Measurements from ENCODE around the gene ZFYVE9. TPM values are rescaled to one million over a fixed set of nuclear protein-coding genes. Genes with fewer than 3 reads are reported as not detected.
A peak's percentile ranks its signal among the peaks of the same experiment; 100 is the strongest.

ZFYVE9 gene
- total RNA-seq, 2 donors from 2014 or later, result 15.5 to 16.1 TPM

DNA sequence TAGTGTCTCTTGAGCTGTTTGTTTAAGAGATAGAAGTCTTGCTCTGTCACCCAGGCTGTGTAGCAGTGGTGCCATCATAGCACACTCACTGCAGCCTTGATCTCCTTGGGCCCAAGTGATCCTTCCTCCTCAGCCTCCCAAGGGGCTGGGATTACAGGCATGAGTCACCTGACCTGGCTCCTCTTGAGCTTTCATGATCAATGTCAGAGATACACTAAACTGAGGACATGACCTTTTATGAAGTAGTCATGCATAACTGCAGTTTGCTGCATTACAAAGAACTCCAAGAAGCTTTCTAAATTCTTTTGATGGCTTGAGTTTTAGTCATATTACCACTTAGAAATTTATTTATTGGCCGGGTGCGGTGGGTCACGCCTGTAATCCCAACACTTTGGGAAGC is 146.4 kb downstream of the ZFYVE9 start:
- DNase-seq (no peak), ATAC-seq (no peak)
- intact Hi-C loops (cut with DNase I), result no loop called here

DNA sequence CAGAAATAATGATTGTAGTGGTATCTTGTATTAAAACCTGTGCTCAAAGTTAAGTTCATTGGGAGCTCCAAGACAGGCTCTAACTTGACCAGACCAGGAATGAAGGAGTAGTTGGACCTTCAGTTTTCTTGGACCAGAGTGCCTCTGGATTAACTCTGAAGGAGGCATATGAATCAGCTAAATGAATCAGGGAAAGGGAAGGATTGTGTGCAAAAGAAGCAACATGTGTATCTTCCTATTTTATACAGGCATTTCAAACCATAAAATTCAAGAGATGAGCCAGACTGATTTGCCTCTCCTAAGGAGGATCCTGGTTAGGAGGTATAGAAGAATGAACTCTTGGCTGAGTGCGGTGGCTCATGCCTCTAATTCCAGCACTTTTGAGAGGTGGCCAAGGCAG is 152.7 kb downstream of the ZFYVE9 start:
- DNase-seq, result no peak
- intact Hi-C loops (cut with DNase I), result loop anchor here in 1 of 2 donors (1.0 kb wide), 1 partner anchor 168 kb away; no protein-coding TSS in a partner anchor
- ATAC-seq, result no peak

DNA sequence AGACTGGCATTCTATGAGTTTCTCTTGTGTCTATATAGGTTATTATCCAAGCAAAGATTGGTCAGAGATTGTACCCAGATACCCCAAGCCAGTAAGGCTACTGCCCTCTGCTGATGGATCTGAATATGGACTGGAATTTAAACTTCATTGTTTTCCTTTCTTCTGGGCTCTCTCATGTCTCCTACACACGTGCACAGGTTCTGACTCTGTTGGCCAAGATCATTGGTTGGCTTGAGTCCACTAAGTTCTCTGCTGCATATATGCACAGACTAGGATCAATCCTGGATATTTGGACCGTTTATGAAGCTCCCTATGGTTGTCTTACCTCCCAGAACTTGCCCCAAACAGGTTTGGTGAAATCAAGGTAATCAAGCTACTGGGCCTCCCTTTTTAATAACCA is 154.5 kb downstream of the ZFYVE9 start:
- DNase-seq (no peak), ATAC-seq (peak in 1 of 2 donors; percentile 71)
- intact Hi-C loops (cut with DNase I), result loop anchor here (5.0 kb wide), 2 partner anchors 154 to 159 kb away; partner anchors contain the start of gene ZFYVE9 (in 1 of the 2)

DNA sequence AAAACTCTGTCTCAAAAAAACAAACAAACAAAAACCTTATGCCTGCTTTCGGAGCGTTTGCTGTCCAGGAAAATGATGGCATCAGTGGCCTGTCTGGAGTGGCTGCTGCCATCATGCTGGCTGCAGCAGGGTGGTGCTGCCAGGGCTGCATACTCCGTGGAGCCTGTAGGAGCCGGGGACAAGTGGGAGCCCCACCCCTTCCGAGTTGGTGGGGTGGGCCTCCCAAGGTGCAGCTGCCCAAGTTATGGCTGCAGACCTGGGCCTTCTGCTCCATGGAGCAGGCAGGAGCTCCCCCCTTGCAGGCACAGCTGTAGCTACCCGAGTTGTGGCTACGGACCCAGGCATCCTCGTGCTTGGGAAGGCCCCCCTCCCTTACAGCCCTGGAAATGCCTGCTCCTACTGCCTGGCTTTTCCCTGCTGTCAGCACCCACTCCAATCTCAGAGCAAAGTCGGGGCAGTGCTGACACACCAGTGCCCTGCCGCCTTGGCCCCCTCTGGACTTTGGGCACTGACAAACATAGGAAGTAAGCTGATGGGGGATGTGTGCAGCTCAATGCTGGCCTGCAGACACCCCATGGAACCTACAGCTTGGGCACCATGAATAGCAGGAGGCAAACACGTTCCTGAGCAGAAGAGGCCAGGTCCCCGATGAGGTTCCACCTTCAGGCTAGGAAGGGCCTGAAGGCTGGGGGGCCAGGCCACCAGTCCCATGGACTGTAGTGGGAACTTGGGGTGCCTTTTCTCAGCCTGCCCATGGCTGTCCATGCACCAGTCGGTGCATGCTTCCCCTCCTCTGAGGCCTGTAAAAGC is 163.7 kb downstream of the ZFYVE9 start:
- DNase-seq, result no peak
- intact Hi-C loops (cut with DNase I), result no loop called here
- peak; percentile 14 to 47 for ATAC-seq

DNA sequence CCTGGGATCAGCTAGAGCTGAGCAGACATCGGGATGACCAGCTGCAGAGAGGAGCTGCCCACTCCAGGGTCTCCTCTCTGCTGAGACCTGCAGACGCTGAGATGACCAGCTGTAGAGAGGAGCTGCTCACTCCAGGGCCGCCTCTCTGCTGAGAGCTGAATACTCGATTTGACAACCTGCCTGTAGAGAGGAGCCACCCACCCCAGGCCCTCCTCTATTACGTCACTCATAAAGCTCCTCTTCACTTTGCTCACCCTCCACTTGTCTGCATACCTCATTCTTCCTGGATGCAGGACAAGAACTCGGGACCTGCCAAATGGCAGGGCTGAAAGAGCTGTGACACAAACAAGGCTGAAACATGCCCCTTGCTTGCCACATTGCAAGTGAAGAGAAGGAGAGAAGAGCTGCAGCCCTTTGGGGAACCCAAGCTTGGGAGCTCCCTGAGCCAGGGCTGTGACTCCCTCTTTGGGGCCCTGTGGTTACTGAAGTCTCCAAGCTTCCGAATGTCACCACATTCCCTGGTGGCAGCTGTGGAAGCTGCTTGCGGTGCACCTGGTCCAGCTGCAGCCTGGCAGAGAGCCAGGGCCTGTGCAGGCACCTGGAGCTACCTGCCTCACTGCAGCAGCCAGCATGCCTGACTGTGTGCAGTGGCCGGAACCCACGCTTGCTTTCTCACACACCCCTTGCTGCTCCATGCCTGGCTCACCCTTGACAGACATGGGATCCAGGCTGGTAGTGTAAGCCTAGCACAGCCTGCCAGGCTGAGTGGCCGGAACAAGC is 164.5 kb downstream of the ZFYVE9 start:
- intact Hi-C loops (cut with DNase I), result no loop called here
- ATAC-seq, result peak; percentile 12 to 72
- DNase-seq, result no peak

DNA sequence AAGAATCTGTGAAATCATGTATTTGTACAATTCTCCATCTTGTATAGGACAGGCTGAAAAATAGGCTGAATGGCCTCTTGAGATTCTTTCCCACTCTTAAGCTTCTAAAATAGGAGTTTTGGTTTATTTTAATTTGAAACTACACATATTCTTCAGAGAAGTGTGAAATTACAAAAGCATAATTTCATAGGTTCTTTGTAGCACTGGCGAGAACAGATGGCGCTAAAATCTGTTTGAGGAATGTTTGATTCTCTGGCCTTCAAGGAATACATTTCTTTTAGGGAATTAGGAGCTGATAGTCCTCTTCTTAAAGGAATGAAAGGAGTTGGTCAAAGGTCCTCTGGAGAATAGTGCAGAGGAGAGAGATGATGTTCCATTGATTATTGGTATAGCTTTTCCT is 179.2 kb downstream of the ZFYVE9 start:
- ATAC-seq (no peak), DNase-seq (no peak)
- intact Hi-C loops (cut with DNase I), result no loop called here

DNA sequence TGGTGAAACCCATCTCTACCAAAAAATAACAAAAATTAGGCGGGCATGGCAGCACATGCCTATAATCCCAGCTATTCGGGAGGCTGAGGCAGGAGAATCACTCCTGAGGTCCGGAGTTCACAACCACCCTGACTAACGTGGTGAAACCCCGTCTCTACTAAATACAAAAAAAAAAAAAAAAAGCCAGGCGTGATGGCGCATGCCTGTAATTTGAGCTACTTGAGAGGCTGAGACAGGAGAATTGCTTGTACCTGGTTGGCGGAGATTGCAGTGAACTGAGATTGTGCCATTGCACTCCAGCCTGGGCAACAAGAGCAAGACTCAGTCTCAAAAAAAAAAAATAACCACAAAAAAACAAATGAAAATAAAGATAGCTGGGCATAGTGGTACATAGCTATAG is 181.8 kb downstream of the ZFYVE9 start:
- intact Hi-C loops (cut with DNase I), result no loop called here
- ATAC-seq (no peak), DNase-seq (no peak)

DNA sequence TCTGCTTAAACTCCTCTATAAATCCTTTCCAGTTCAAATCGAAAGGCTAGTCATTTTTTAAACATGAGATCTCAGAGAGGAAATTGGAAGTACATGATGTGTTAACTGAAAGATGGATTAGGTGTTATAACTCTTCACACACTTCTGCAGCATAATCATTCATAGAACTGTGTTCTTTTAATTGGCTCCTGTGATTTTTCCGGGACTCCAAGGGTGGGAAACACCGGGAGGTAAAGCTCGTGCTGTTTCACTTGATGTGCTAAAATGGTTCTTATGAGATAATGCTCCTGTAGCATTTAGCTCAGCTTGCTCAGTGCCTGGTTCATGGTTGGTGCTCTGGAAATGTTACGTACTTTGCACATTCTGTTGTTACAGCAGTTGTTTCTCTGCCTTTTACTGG is 183.9 kb downstream of the ZFYVE9 start:
- DNase-seq, result no peak
- intact Hi-C loops (cut with DNase I), result no loop called here
- no peak for ATAC-seq

DNA sequence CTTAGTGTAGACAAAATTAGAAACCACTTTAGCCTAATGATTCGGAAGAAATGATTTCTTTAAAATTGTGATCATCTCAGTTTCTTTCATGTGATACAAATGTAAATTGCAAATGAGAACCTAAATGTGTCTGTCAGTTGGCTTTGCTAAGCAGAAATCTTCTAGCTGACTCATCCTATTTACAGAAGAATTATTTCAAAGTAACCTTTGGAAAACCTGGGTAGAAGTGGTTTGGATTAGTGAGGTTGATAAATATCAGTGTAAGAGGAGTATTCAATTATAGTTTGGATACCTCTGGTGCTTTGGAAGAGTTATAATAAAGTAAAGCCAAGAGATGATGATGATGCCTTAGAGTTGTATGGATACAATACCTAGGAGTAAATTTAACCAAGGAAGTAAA is 186.7 kb downstream of the ZFYVE9 start:
- no peak for ATAC-seq
- intact Hi-C loops (cut with DNase I), result no loop called here
- no peak for DNase-seq

DNA sequence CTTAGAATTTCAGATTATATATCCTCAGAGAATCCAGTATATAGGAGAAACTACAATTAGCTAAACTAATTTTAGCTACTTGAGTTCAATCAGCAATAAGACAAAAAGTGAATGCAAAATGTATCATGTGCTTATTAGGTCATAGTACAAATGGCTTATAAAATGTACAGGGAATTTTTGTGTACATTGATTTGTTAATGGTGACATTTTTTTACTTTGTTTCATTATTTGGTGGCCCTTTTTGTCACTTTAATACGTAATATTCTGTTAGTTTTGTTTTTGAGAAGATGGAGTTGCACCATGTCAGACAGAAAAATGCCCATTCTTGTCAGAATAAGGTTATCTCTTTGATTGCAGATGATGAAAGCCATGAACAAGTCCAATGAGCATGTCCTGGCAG is 190.5 kb downstream of the ZFYVE9 start:
- intact Hi-C loops (cut with DNase I), result no loop called here
- DNase-seq (no peak), ATAC-seq (no peak)

DNA sequence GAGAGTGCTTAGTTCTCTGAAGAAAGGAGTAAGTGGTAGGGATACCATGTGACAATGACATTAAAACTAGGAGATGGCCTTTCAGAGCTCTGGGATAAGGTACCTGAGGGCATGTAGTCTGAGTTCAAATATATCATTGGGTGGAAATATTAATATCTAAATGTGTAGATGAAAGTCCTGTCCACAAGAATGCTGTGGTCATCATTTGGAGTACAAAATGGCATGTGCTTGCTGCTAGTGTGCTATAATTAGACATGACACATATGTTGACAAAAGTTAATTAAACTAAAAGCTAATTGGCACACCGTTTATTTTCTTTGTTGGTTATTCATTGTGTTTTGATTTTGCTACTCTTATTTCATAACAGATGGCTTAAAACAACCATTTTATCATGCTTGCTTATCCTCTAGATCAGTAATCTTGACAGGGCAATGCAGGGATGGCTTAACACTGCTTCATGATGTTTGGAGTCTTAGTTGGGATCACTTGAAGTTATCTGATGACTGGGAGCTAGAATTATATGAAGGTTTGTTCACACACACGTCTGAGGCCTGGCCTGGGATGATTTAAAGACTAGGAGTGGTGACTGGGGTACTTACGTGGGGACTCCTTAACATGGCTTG is 193.1 kb downstream of the ZFYVE9 start:
- intact Hi-C loops (cut with DNase I), result no loop called here
- DNase-seq (no peak), ATAC-seq (no peak)

DNA sequence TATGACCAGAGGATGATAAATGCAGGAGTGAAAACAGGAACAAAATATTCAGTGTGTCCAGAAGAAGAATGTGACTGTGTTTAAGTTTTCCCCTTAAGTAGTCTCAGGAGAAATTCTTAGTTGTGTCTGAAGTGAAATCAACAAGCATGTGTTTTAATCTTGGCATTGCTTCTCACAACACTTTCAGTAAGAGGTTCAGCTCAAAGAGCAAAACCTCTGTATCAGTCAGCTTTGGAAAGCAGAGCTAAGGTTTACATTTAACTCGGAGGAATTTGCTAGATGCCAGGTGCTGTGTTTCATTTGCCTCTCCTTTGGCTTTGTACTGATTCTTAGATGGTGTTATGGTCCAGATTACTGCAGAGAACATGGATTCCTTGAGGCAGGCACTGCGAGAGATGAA is 195.6 kb downstream of the ZFYVE9 start:
- DNase-seq (no peak), ATAC-seq (no peak)
- intact Hi-C loops (cut with DNase I), result no loop called here

DNA sequence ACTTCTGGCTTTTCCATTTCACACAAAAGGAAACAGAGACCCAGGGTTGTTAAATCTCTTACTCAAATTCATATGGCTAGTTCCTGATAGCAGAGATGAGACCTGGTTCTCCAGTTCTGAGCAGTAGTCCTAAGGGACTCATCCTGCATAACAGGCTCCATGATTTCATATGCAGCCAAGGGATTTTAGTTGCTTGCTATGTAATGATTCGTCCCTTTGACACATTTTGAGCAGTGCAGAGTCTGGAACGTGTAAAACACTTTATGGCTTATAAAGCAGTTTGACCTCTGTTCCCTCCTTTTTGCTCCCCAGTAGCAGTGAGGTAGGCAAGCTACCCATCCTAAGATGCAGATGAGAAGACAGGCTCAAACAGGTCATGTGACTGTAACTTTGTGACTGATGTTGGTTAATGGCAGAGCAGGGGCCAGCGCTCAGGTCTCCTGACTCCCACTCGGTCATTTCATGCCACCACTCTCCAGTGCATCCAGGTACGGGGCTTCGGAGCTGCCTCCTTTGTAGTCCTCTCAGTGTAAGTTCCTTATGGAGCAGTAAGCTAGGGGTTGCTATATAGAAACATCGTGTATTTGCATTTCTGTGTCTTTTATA is 199.9 kb downstream of the ZFYVE9 start:
- intact Hi-C loops (cut with DNase I), result no loop called here
- ATAC-seq (no peak), DNase-seq (no peak)

DNA sequence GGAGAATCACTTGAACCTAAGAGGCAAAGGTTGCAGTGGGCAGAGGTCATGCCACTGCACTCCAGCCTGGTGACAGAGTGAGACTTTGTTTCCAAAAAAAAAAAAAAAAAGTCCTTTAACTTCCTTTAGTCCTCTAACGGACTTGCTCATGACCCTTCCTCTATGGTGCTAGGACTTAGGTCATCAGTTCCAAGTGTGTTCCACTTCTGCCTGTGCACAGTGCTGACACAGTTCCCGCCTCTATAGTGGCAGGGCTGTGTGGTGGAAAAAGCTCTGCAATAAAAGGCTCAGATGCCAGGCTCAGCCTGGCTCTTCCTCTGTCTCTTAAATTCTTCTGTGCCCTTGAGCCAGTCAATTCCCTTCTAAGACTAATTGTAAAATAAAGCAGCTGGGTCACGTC is 202.1 kb downstream of the ZFYVE9 start:
- DNase-seq, result no peak
- intact Hi-C loops (cut with DNase I), result no loop called here
- ATAC-seq, result no peak

DNA sequence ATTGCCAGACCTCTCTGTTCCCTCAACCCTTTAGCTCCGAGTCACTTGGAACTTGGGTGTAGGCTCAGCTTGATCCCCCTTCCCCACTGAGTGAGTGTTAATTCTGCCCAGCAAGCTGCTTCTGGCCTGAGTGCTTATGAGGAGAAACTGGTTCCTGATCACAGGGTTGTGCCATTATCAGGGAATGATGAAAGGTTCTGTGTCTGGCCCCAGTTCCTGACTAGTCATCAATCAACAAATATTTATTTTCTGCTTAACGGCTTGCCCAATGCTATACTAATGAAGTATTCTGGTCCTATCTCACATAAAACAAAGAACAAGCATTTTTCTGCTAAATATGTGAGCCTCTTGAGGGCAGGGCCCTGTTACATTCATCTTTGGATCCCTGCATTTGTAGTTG is 203.4 kb downstream of the ZFYVE9 start:
- intact Hi-C loops (cut with DNase I), result no loop called here

DNA sequence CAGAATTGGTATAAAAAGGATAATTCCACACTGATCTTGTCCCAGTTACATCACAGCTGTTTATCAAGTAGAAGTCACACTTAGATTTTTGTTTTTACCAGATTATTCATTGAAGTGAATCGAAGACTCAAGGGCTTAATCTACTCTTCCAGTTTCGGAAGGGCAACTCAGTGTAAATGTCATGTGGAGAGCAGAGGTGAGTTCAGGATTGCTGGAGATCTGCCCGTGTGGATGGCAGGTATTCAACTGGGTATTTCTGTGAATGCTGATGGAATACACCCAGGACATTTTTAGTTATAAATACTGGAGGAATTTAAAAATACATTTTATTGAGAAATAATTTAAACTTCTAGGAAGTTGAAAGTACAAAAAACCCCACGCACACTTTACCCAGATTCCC is 204.8 kb downstream of the ZFYVE9 start:
- ATAC-seq (no peak), DNase-seq (no peak)
- intact Hi-C loops (cut with DNase I), result no loop called here

More for the DNA sequence above, 203.4 kb downstream of the ZFYVE9 start:
- ATAC-seq, result no peak
- no peak for DNase-seq

DNA sequence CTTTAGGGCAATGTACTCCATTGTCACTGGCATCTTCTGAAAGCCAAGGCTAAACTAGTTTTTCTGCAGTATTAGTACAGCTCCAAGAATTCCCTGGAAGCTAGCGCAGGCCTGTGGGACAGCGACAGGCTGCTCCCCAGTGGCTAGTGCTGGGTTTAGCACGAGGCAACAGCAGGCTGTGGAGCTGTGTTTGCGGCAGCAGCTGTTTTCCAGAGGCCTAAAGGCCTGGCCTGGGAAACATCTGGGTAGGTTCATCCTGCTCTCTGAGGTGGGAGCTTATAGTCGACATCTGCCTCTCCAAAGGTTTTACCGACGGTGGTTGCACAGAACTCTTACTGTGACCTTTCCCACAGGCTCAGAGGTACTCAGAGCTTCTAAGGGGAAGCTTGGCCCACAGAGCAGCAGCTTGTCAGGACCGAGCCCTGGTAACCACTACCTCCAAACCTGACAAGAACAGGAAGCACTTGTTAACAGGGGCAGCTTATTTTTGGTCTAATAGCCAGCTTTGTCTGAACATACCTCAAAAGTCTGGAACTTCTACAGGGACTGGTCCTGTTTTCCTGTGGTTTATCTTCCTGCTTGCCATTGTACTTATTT is 206.9 kb downstream of the ZFYVE9 start:
- intact Hi-C loops (cut with DNase I), result no loop called here
- DNase-seq (no peak), ATAC-seq (peak; percentile 19 to 69)

DNA sequence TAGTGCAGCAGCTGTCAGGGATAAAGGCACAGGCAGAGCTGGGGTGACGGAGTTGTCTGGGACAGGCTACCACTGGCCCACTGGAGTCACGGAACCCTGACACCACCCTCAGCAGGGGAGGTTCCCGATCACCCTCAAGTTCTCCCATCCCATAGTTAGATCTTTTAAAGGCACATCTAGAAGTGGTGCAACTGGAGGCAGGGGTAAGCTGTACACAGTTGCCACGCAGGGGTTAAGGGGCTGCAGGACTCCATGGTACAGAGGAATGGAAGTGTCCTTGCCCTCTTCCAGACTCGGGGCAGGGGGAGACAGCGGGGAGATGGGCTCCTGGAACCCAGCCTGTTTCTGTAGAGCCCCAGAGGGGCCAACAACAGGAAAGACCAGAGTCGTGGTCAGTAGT is 210.8 kb downstream of the ZFYVE9 start:
- DNase-seq, result no peak
- no peak for ATAC-seq
- intact Hi-C loops (cut with DNase I), result no loop called here

DNA sequence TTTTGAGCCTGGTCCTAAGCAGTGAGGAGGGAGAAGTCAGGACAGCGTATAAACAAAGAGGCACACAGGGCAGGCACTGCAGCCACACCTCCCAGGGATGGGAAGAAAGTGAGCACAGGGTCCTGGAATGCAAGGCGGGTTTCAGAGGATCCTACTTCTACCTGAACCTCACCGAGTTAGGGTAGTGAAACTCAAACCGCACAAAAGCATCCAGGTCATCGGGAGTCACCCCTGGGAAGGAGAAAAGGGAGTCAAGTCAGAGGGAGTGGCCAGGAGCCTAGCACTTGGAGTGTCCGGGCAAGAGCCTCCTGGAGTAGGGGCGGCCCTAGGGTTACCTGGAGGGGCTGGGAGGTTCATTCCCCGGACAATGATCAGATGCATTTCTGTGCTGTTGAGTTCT is 213.5 kb downstream of the ZFYVE9 start:
- ATAC-seq (no peak), DNase-seq (no peak)
- intact Hi-C loops (cut with DNase I), result no loop called here
